SK-N-SH (cell line): ENCODE data around the gene VAMP3. TPM values are rescaled to one million over a fixed set of nuclear protein-coding genes. Genes with fewer than 3 reads are reported as not detected.
"Not testable (repeated sequence)": the region's sequence is repeated elsewhere in the genome, so short reads cannot be mapped to it uniquely, and the experiment has no call there.

Source experiments
- CTCF ChIA-PET: fragments of 300-600, 350-600 bp; formaldehyde crosslinking; extraction: SDS; loops from one replicate; lab custom pipeline; 2021; lab: Yijun Ruan, JAX
- POLR2A ChIA-PET: fragments of 350-600 bp; sonication (Branson Sonifier 250); formaldehyde crosslinking; extraction: SDS; loops from one replicate; lab custom pipeline; 2020; ENCODE audit warnings: antibody characterized with exemption, inconsistent platforms; lab: Yijun Ruan, JAX
- DNase-seq: peaks from one replicate; pipeline ENCODE4 v3.0.0; 2012
- H2AFZ ChIP-seq: fragments of 200-600 bp; sonication (generic); 2 replicates; pipeline ENCODE4 v1.8.1; 2016; ENCODE audit warnings: antibody characterized with exemption, mild to moderate bottlenecking, low read depth
- H3F3A ChIP-seq: fragments of 200-600 bp; sonication (generic); replicated peaks from 2 replicates; pipeline ENCODE3; 2016; ENCODE audit warnings: antibody characterized with exemption, mild to moderate bottlenecking; ENCODE audit not compliant: insufficient read depth
- H3K27ac ChIP-seq, 2 experiments: fragments of 200-500 bp in 1 of 2; fragments of 200-600 bp in 1 of 2; sonication (Bioruptor generic) in 1 of 2; sonication (generic), shearing (Covaris generic) in 1 of 2; 2 replicates each; pipeline versions ENCODE4 v1.5.1 to v1.6.1; 2014 to 2016; ENCODE audit warnings: low read depth in 2 of 2, inconsistent platforms in 1 of 2, low read length in 1 of 2, mild to moderate bottlenecking in 1 of 2, mixed read lengths in 1 of 2
- H3K27me3 ChIP-seq: fragments of 200-600 bp; sonication (generic), shearing (Covaris generic); 2 replicates; pipeline ENCODE4 v1.6.1; 2016; ENCODE audit warnings: mixed run types; ENCODE audit not compliant: insufficient read depth
- H3K36me3 ChIP-seq, 2 experiments: fragments of 200-500 bp in 1 of 2; fragments of 200-600 bp in 1 of 2; sonication (Bioruptor generic) in 1 of 2; sonication (generic) in 1 of 2; replicated peaks in 1 of 2; 2 replicates each; pipeline versions ENCODE3 to v1.5.1; 2014 to 2016; ENCODE audit warnings: low read length in 1 of 2, mild to moderate bottlenecking in 1 of 2; ENCODE audit not compliant: insufficient read depth in 2 of 2, control insufficient read depth in 1 of 2
- H3K4me1 ChIP-seq, 2 experiments: fragments of 200-500 bp in 1 of 2; fragments of 200-600 bp in 1 of 2; sonication (Bioruptor generic) in 1 of 2; sonication (generic), shearing (Covaris generic) in 1 of 2; 2 replicates each; pipeline versions ENCODE4 v1.5.1 to v1.6.1; 2014 to 2016; ENCODE audit warnings: low read depth in 1 of 2, low read length in 1 of 2, mixed run types in 1 of 2; ENCODE audit not compliant: insufficient read depth in 2 of 2, control insufficient read depth in 1 of 2
- H3K4me2 ChIP-seq: fragments of 200-600 bp; sonication (generic), shearing (Covaris generic); 2 replicates; pipeline ENCODE4 v1.6.1; 2017; ENCODE audit warnings: mixed run types
- H3K4me3 ChIP-seq, 2 experiments: fragments of 200-500 bp in 1 of 2; fragments of 200-600 bp in 1 of 2; sonication (Bioruptor generic) in 1 of 2; sonication (generic), shearing (Covaris generic) in 1 of 2; 2 replicates each; pipeline versions ENCODE4 v1.5.1 to v1.8.1; 2014 to 2016; ENCODE audit warnings: low read depth in 2 of 2, inconsistent platforms in 1 of 2, low read length in 1 of 2, mild to moderate bottlenecking in 1 of 2, mixed read lengths in 1 of 2, moderate library complexity in 1 of 2
- H3K79me2 ChIP-seq: fragments of 200-600 bp; sonication (generic); 2 replicates; pipeline ENCODE4 v1.8.1; 2017; ENCODE audit warnings: mild to moderate bottlenecking; ENCODE audit not compliant: insufficient read depth
- H3K9ac ChIP-seq: fragments of 200-600 bp; sonication (generic); 2 replicates; pipeline ENCODE4 v1.6.1; 2017; ENCODE audit warnings: mixed run types
- H3K9me2 ChIP-seq: fragments of 200-600 bp; sonication (generic); 2 replicates; pipeline ENCODE4 v1.6.1; 2017; ENCODE audit warnings: mixed run types
- H3K9me3 ChIP-seq: fragments of 200-600 bp; sonication (generic); 2 replicates; pipeline ENCODE4 v1.6.1; 2017; ENCODE audit warnings: mixed run types, mild to moderate bottlenecking, moderate library complexity
- H4K20me1 ChIP-seq: fragments of 200-600 bp; sonication (generic); 2 replicates; pipeline ENCODE4 v1.6.1; 2017; ENCODE audit warnings: mild to moderate bottlenecking, mixed run types; ENCODE audit not compliant: insufficient read depth
- EP300 ChIP-seq, 2 experiments: IDR thresholded peaks; 2 replicates each; pipeline versions ENCODE4 v1.4.0 to v1.6.1; 2012; ENCODE audit warnings: borderline replicate concordance in 1 of 2, low read depth in 1 of 2, low read length in 1 of 2
- GABPA ChIP-seq: IDR thresholded peaks from 2 replicates; pipeline ENCODE4 v1.4.0; 2012; ENCODE audit warnings: low read depth, mild to moderate bottlenecking
- IRF3 ChIP-seq: fragments of 150-350 bp; IDR thresholded peaks from 2 replicates; pipeline ENCODE4 v1.6.1; 2016; ENCODE audit warnings: mild to moderate bottlenecking, low read depth, low read length
- WGBS: methylation state at CpG from one replicate; pipeline ENCODE4 v1.1.6; 2017; ENCODE audit warnings: low lambda C conversion rate; 5-methylcytosine and 5-hydroxymethylcytosine counted together
- polyA plus RNA-seq, 3 experiments: library from polyadenylated mRNA; depleted of rRNA; stranded (reverse); fragments of >200 nt; gene quantifications; 2 replicates each; pipeline ENCODE4 v1.2.3, GENCODE V29; 2012
- TF ChIP-seq, protein P1 (sequence below): IDR thresholded peaks from 2 replicates; pipeline ENCODE4 v1.6.1; 2012; ENCODE audit warnings: mild to moderate bottlenecking, low read depth, low read length, moderate library complexity

The VAMP3 gene
- polyA plus RNA-seq, 1 of the 3 experiments (the other 2 are of a cell fraction), result 96.4 TPM

GRCh38 chr1:7786795-7787194 is 15.7 kb downstream of the VAMP3 start (continued):
- TF ChIP-seq, protein P1, sequence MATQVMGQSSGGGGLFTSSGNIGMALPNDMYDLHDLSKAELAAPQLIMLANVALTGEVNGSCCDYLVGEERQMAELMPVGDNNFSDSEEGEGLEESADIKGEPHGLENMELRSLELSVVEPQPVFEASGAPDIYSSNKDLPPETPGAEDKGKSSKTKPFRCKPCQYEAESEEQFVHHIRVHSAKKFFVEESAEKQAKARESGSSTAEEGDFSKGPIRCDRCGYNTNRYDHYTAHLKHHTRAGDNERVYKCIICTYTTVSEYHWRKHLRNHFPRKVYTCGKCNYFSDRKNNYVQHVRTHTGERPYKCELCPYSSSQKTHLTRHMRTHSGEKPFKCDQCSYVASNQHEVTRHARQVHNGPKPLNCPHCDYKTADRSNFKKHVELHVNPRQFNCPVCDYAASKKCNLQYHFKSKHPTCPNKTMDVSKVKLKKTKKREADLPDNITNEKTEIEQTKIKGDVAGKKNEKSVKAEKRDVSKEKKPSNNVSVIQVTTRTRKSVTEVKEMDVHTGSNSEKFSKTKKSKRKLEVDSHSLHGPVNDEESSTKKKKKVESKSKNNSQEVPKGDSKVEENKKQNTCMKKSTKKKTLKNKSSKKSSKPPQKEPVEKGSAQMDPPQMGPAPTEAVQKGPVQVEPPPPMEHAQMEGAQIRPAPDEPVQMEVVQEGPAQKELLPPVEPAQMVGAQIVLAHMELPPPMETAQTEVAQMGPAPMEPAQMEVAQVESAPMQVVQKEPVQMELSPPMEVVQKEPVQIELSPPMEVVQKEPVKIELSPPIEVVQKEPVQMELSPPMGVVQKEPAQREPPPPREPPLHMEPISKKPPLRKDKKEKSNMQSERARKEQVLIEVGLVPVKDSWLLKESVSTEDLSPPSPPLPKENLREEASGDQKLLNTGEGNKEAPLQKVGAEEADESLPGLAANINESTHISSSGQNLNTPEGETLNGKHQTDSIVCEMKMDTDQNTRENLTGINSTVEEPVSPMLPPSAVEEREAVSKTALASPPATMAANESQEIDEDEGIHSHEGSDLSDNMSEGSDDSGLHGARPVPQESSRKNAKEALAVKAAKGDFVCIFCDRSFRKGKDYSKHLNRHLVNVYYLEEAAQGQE, result no peak
- no peak for TF ChIP-seq EP300 (IDR thresholded peaks at IDR 0.05; ENCODE audit: borderline replicate concordance in 1 of 2, low read depth in 1 of 2, low read length in 1 of 2)
- TF ChIP-seq IRF3, result no peak

DNA sequence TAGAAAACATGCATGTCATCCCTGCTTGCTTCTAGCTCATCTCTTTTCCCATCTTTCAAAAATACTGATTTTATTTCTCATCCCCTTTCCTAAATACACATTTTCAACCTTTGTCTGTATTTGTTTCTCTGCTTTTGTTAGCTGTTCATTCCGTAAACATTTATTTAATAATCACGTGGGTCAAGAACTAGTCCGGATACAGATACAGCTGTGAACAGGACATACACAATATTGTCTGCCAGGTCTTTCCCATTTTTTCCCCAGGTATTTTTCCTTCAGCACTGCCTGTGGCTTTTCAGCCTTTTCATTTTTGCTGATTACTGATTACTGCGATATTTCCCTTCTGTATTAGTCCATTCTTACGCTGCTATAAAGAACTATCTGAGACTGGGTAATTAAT is 18.7 kb downstream of the VAMP3 start:
- Histone ChIP-seq H3K4me3 (no peak overlapping the region), H3K9ac (no peak overlapping the region), H3K27me3 (no peaks in the 10 kb centered on the region), H3K27ac (no peak overlapping the region), H3K4me2 (no peak overlapping the region), H2AFZ (no peak overlapping the region), H3K4me1 (peaks cover 0 to 1% of the 10 kb centered on the region in 2 experiments; a peak in 1 of 4 replicates), H3F3A (no peaks in the 10 kb centered on the region), H3K36me3 (peaks cover 43 to 80% of the 10 kb centered on the region in 2 experiments), H3K79me2 (0 out of 2 replicates have a peak, but pooled peaks cover 9% of the 10 kb centered on the region), H3K9me3 (no peaks in the 10 kb centered on the region; the same call in 1 of the 2 replicates), H3K9me2 (no peaks in the 10 kb centered on the region), H4K20me1 (no peaks in the 10 kb centered on the region)
- WGBS, result 81% methylated on average over 5 of the region's 5 CpGs
- TF ChIP-seq GABPA, result no peak
- no peak for DNase-seq
- ChIA-PET CTCF (interaction anchor here (1.2 to 1.7 kb wide), 2 partner anchors 9 to 18 kb away, joined by 4 to 5 read pairs; no protein-coding TSS in a partner anchor), POLR2A (no interaction called here)

GRCh38 chr1:7791027-7791426 is 19.9 kb downstream of the VAMP3 start:
- H3K9me2 ChIP-seq, H3F3A ChIP-seq, H3K4me2 ChIP-seq, H2AFZ ChIP-seq, H4K20me1 ChIP-seq, DNase-seq, H3K27ac ChIP-seq, POLR2A ChIA-PET, H3K9me3 ChIP-seq, H3K4me3 ChIP-seq, H3K4me1 ChIP-seq, H3K79me2 ChIP-seq, H3K27me3 ChIP-seq, H3K9ac ChIP-seq: not testable (repeated sequence)
- peaks cover 39 to 74% of the 10 kb centered on the region in 2 experiments for H3K36me3 ChIP-seq
- WGBS, result 100% methylated on average over 3 of the region's 3 CpGs
- CTCF ChIA-PET, result interaction anchor here (1.0 to 1.7 kb wide), 2 partner anchors 17 to 39 kb away, joined by 3 to 5 read pairs; no protein-coding TSS in a partner anchor
